22Rv1 (cell line): ENCODE data around the gene TGM2.

Source experiments
- CTCF ChIP-seq: fragments of 450-650 bp; IDR thresholded peaks from 2 replicates; pipeline ENCODE4 v1.5.1; 2017; ENCODE audit warnings: mild to moderate bottlenecking
- ZFX ChIP-seq: fragments of 450-650 bp; IDR thresholded peaks from 2 replicates; pipeline ENCODE4 v1.6.1; 2017; ENCODE audit warnings: antibody characterized with exemption, borderline replicate concordance

GRCh38 chr20:38203981-38204357 is 38.9 kb upstream of the TGM2 start:
- TF ChIP-seq CTCF (no peak), ZFX (no peak)
